Epidermal melanocyte (primary cell): ENCODE data around the gene MGAT5.

Experiments used
- DNase-seq: peaks from one replicate; pipeline ENCODE4 v3.0.0; 2011; ENCODE audit warnings: low spot score; ENCODE audit not compliant: insufficient read length

The MGAT5 gene

GRCh38 chr2:134231301-134231964 lies 22.4 kb upstream of the MGAT5 start:
- DNase-seq = no peak

- DNase-seq = no peak
Measured at GRCh38 chr2:134231965-134232340, 21.9 kb upstream of the MGAT5 start.

- DNase-seq = no peak
Measured at GRCh38 chr2:134232461-134232860, 21.4 kb upstream of the MGAT5 start.

GRCh38 chr2:134232868-134233727 lies 20.8 kb upstream of the MGAT5 start:
- no peak for DNase-seq

- no peak for DNase-seq
Measured at GRCh38 chr2:134233728-134234136, 20.1 kb upstream of the MGAT5 start.

GRCh38 chr2:134234535-134234934 lies 19.3 kb upstream of the MGAT5 start:
- DNase-seq = no peak

GRCh38 chr2:134235510-134236144 lies 18.2 kb upstream of the MGAT5 start:
- DNase-seq = no peak

- no peak for DNase-seq
Measured at GRCh38 chr2:134238371-134238770, 15.5 kb upstream of the MGAT5 start.

- DNase-seq = no peak
Measured at GRCh38 chr2:134240061-134240460, 13.8 kb upstream of the MGAT5 start.

GRCh38 chr2:134241911-134242310 lies 12.0 kb upstream of the MGAT5 start:
- DNase-seq = no peak

GRCh38 chr2:134243244-134243643 lies 10.6 kb upstream of the MGAT5 start:
- DNase-seq = no peak

GRCh38 chr2:134244086-134244485 lies 9.8 kb upstream of the MGAT5 start:
- no peak for DNase-seq

- no peak for DNase-seq
Measured at GRCh38 chr2:134244587-134244986, 9.3 kb upstream of the MGAT5 start.

- DNase-seq = no peak
Measured at GRCh38 chr2:134245340-134245984, 8.4 kb upstream of the MGAT5 start.

- no peak for DNase-seq
Measured at GRCh38 chr2:134246154-134246874, 7.6 kb upstream of the MGAT5 start.

GRCh38 chr2:134247679-134248078 lies 6.2 kb upstream of the MGAT5 start:
- no peak for DNase-seq

GRCh38 chr2:134248913-134249312 lies 5.0 kb upstream of the MGAT5 start:
- DNase-seq = no peak

- DNase-seq = no peak
Measured at GRCh38 chr2:134249755-134250154, 4.1 kb upstream of the MGAT5 start.

- no peak for DNase-seq
Measured at GRCh38 chr2:134250840-134251461, 2.9 kb upstream of the MGAT5 start.

GRCh38 chr2:134252092-134252750 lies 1.7 kb upstream of the MGAT5 start:
- DNase-seq = no peak
